HuH-7 (cell line): ENCODE data around the gene SMIM31.

ENCODE experiments used
- DNase-seq: peaks from one replicate; pipeline ENCODE4 v3.0.0; 2011; ENCODE audit warnings: low spot score

Gene SMIM31

DNA sequence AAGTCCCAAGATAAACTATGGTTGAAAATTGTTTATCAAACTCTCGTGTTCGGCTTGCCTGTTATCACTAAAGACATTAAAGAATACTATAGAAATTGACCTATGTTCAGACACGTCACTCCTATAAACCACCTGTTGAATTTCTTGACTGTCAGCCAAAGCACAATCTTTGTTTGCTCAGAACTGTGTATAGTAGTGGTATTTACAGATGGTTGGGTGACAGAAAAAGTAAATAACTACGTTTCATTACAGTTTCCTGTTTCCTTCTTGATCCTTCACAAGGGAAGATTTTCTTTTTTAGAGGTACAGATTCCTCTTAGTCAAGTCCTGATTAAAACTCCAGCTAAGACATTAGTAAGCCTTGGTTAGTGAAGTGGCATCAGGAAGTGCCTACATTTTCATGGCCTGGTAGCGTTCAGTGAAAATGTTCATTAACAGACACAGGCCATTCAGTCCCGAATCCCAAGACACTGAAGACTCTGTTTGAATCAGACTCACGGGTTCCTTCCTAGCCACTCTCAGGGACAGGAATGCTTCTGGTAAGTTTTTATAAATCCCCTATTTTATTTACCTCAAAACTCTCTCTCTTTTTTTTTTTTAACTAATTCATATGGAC lies at the start of gene SMIM31:
Gene SMIM31, plus strand, starts transcription at position 259 of the 616 bp plus-strand sequence. CDS start 16,313 bp downstream, outside the sequence.
- DNase-seq = no peak

DNA sequence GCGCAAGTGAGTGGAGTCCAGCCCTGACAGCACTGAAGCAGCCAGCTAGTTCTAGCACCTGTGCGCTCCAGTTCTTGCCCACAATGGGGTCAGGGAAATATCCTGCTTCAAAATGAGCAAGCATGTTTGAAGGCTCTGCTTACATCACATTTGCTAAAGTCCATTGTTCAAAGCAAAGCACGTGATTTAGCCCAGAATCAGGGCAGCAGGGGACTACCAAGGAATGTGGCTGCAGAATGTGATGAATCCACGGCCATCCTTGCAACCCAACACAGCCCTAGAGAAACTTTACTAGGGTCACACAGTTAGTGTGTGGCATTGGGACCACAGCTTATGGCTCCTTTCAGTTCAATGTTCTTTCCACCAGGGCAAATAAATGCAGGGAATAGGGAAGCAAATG lies 47.3 kb upstream of the SMIM31 start:
- no peak for DNase-seq

DNA sequence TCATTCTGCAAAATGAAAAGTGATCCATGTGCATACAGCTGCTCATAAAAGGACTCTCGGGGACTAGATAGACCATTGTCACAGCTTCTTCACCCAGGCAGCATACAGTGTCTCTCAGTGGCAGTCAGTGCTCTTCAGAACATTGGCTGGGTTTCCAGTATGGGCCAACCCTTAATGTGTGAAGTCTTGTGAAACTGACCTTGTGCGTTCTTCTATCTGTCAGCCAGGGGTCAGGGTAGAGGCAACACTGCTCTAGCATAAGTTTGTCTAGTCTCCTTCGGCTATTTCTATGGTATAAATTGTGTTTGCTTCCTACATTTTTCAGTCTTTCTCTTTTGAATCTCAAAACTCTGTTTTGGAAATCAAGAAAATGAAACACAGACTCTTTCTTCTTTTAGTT lies 37.0 kb upstream of the SMIM31 start:
- peak; percentile 7 for DNase-seq

DNA sequence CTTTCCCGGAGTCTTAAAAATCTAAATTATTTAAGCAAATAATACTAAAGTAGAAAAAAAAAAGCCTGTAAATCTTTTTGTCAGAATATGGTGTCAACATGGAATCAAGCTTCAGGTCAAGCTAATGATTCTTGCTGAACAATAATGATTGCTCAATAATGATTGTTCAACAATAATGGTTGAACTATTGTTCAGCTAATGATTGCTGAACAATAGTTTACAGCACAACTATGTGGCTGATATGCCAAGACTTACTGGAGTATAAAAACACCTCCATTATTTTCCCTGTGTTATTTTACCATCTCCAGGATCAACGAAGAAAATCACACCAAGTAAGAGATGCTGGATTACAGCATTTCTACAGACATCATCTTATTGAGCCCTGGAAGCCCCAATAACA lies 35.1 kb upstream of the SMIM31 start:
- no peak for DNase-seq

DNA sequence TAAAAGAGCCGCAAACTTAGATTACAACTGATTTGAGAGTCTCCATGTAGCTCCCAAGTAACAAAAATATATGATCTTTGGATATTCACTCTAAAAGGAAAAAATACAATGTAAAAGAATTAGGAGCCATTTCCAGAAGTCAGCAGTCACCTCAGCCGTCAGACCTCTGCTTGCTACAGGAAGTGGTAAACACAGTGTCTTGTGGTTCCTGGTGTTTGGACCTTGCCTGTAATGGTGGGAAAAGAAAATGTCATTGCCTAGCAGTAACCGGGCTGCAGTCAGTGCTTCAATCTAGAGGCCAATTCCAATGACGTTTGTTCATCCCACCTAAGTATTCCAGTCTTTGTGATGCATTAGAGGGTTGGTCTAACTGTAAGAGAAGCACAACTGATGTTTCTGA lies 28.9 kb upstream of the SMIM31 start:
- DNase-seq = no peak

DNA sequence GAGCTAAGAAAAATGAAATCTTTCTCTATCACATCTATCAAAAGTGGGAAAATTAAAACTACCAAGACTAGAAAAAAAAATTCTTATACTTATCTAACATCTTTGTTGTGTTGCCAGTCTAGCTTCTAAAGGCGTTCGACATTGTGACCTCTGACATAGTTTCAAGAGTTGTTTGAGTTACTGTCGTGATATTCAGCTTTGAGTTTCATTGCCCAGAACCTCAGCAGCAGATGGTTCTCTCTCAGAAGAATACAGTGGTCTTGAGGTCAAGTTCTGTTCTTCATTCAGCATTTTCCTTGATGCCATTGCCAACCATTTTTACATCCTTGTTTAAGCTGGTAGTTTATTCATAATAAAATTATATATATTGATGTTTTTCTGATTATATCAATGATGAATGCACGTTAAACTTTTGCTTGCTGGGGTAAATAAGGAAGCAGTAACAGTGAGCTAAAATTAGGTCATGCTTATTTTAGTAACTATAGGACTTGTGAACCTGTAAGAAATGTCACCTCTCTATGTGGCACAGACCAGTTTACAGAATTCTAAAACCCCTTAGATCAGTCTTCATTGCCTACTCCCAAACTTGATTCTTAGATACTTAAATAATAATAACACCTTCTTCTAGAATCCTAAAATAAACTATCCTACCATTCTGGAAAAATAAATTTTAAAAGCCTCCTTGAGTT lies 23.1 kb upstream of the SMIM31 start:
- DNase-seq = no peak

- DNase-seq = peak; percentile 50
Measured at GRCh38 chr4:164731827-164732474, 22.0 kb upstream of the SMIM31 start.

DNA sequence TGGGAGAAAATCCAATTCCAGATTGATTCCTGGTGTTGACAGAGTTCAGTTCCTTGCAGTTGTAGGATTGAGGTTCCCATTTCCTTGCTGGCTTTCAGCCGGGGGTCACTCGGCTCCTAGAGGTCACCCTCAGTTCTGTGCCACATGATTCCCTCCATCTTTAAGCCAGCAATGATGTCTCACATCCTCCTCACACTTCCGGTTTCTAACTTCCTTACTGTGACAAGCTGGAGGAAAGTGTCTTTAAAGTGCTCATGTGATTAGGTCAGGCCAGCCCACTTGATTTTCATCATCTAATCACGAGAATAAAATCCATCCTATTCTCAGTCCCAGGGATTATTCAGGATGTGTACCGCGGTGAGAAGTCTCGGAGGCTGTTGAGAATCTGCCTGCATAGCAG lies 19.4 kb upstream of the SMIM31 start:
- no peak for DNase-seq

DNA sequence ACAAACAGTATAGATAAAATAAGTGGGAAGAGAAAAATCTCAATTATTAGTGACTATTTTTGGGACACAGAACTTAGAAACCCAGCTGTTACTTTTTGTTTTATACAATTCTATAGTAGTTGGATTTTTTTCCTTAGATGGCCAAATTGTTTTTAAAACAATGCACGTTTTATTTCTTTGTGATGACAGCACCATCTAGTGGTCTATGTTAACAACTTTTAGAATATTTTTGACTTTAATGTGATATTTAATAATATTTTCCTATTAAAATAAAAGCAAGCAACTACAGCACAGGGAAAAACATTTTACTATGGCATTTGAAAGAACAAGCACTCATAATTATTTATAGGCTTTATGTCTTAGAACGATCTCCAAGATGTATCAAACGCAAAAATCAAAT lies 5.6 kb upstream of the SMIM31 start:
- DNase-seq = no peak

- no peak for DNase-seq
Measured at GRCh38 chr4:164755432-164755831, 1.5 kb downstream of the SMIM31 start.

GRCh38 chr4:164756686-164757085 lies 2.8 kb downstream of the SMIM31 start:
- no peak for DNase-seq

- no peak for DNase-seq
Measured at GRCh38 chr4:164761241-164761640, 7.3 kb downstream of the SMIM31 start.

DNA sequence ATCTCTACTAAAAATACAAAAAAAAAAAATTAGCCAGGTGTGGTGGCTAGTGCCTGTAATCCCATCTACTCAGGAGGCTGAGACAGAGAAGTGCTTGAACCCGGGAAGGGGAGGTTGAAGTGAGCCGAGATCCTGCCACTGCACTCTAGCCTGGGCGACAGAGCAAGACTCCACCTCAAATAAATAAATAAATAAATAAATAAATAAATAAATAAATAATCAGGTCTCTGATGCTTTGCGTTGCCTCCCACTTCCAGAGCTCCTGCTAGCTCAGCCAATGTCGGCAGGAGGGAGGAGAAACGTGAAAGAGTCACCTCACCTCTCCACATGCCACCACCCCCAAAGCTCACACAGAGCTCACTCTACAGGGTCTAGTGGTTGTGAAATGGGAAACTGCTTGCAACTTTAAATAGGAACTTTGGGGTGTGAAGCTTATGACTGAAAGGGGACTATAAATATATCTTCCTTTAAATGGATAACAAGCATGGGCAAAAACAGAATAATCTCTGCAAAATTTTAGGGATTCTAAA lies 7.9 kb downstream of the SMIM31 start:
- no peak for DNase-seq

- no peak for DNase-seq
Measured at GRCh38 chr4:164765096-164765495, 11.2 kb downstream of the SMIM31 start.

GRCh38 chr4:164765833-164766232 lies 11.9 kb downstream of the SMIM31 start:
- DNase-seq = no peak

DNA sequence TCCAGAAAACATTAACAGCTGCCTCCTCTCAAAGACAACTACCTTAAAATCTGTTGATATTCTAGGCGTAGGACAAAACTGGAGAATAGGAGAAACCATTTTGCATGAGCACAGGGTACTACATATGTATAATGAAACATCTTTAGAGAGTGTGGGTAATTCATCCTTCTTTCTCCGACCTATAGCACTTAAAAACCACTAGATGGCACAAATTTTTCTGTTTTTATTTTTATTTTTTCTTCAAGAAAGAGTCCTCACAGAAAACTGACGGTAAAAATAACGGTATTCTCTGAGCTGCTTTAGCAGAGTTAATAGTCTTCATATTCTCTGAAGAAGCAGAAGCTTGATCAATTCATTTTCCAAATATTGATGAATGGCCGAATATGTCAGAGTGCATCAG lies 14.6 kb downstream of the SMIM31 start:
- no peak for DNase-seq

- no peak for DNase-seq
Measured at GRCh38 chr4:164770010-164770724, 16.2 kb downstream of the SMIM31 start.

- DNase-seq = no peak
Measured at GRCh38 chr4:164771088-164771487, 17.2 kb downstream of the SMIM31 start.

DNA sequence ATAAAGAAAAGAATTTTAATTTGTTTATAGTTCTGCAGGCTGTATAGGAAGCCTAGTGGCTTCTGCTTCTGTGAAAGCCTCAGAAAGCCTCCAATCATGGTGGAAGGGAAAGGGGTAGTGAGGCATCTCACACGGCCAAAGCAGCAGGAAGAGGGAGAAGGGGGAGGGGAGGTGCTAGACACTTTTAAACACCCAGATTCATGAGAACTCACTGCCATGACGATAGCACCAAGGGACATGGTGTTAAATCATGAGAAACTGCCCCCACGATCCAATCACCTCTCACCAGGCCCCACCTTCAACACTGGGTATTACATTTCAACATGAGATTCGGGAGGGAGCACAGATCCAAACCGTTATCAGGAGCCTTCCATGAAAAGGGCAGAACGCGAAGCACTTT lies 18.1 kb downstream of the SMIM31 start:
- DNase-seq = no peak

GRCh38 chr4:164779080-164779479 lies 25.1 kb downstream of the SMIM31 start:
- no peak for DNase-seq

DNA sequence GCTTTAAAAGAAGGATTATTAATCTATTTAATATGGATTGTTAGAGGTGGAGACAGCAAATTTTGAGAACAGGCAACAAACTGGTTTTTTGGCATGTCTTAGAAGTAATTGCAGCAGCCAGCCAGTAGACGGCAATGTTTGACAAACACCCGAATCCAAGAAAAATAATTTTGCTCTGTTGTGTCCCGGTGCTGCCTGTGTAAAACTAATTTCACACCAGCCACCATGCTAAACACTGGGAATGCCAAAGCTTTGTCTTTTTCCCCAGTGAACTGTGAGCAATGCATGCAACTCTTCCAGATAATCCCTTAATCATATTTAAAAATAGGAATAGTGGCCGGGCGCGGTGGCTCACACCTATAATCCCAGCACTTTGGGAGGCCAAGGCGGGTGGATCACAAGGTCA lies 25.9 kb downstream of the SMIM31 start:
- DNase-seq = peak; percentile 28

DNA sequence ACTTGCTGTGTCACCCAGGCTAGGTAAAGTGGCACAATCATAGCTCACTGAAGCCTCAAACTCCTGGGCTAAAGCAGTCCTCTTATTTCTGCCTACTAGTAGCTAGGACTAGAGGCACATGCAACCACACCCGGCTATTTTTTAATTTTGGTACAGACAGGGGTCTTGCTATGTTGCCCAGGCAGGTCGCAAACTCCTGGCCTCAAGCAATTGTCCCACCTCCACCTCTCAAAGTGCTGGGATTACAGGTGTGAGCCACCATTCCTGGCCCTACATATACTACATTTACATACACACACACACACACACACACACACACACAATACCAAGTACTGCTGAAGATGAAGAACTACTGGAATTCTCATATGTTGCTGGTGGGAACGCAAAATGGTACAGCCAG lies 26.9 kb downstream of the SMIM31 start:
- DNase-seq = no peak

DNA sequence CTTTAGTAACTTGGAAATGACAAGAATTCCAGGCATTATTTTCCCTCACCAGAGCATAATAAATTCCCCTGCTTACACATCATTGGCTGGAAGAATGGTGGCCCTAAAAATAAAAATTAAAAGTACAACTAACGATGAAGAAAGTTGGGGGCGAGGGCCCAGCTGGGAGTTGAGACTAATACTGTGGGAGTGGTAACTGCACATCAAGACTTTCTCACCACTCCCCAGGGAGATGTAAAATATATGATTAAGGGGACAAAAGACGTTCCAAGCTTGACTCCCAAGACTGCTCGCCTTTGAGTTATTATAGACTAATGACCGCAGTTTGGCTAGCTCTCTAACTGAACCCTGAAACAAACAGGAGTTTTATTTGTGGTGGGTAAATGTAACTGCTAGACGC lies 30.0 kb downstream of the SMIM31 start:
- no peak for DNase-seq
